ENCODE results near the gene KIR2DL4. TPM values are rescaled to one million over a fixed set of nuclear protein-coding genes. Genes with fewer than 3 reads are reported as not detected.
"Not testable (repeated sequence)": the region's sequence is repeated elsewhere in the genome, so short reads cannot be mapped to it uniquely, and the experiment has no call there.

The KIR2DL4 gene
- total and polyA plus RNA-seq, 7 donors, result 0.05 TPM; not detected in 6

DNA sequence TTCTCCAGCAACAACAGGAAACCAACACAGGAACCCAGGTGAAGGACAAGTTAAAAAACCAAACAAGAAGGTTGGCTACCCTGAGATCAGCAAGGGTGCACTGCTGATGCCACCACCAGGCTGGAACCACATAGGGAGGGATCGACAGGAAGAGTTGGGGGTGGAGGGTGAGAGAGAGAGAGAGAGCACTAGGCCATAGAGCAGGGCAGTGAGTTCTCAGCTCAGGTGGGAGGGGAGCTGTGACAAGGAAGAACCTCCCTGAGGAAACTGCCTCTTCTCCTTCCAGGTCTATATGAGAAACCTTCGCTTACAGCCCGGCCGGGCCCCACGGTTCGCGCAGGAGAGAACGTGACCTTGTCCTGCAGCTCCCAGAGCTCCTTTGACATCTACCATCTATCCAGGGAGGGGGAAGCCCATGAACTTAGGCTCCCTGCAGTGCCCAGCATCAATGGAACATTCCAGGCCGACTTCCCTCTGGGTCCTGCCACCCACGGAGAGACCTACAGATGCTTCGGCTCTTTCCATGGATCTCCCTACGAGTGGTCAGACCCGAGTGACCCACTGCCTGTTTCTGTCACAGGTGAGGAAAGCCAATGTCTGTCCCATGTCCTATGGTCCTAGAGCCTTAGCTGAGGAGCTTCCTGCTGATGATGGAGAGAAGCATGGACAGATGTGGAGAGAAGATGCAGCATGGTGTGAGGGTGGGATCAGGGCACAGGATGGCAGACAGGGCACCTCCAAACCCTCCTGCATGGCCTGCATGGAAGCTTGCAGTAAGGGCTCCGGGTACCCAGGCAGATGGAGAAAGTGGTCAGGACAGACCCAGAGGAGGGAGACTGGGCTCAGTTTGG is 2.5 kb downstream of the KIR2DL4 start:
- no peaks in the 10 kb centered on the region for H3K4me1 ChIP-seq
- no peak for DNase-seq
- 78 to 89% (median 85%) methylated on average over 14 of the region's 14 CpGs for WGBS, 3 donors

DNA sequence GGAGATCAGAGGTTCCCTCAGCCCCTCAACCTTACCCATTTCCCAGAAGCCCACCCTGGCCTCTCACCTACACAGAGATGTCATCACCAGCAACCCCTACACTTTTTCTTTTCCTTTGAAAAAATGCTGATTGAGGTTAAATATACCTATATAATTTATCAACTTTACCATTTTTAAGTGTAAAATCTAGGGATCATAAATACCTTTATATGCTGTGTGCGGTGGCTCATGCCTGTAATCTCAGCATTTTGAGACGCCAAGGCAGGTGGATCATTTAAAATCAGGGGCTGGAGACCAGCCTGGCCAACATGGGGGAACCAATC is 3.1 kb downstream of the KIR2DL4 start:
- intact Hi-C loops (cut with DNase I), result no loop called here
- Histone ChIP-seq H3K27ac (no peak overlapping the region), H3K36me3 (ENCODE audit: insufficient read depth in 1 of 2, low read depth in 1 of 2) (no peaks in the 10 kb centered on the region), H3K4me3 (no peak overlapping the region), H3K27me3 (ENCODE audit: insufficient read depth in 3 of 3, low read length in 2 of 3) (no peaks in the 10 kb centered on the region), H3K4me1 (no peaks in the 10 kb centered on the region), H3K9me3 (no peaks in the 10 kb centered on the region)
- DNase-seq, result no peak
- WGBS, 3 donors, result 62 to 78% (median 63%) methylated on average over 2 of the region's 2 CpGs
- no peak for ATAC-seq
- TF ChIP-seq, protein P1, sequence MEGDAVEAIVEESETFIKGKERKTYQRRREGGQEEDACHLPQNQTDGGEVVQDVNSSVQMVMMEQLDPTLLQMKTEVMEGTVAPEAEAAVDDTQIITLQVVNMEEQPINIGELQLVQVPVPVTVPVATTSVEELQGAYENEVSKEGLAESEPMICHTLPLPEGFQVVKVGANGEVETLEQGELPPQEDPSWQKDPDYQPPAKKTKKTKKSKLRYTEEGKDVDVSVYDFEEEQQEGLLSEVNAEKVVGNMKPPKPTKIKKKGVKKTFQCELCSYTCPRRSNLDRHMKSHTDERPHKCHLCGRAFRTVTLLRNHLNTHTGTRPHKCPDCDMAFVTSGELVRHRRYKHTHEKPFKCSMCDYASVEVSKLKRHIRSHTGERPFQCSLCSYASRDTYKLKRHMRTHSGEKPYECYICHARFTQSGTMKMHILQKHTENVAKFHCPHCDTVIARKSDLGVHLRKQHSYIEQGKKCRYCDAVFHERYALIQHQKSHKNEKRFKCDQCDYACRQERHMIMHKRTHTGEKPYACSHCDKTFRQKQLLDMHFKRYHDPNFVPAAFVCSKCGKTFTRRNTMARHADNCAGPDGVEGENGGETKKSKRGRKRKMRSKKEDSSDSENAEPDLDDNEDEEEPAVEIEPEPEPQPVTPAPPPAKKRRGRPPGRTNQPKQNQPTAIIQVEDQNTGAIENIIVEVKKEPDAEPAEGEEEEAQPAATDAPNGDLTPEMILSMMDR (IDR thresholded peaks at IDR 0.05), result no peak

More for the DNA sequence above, 2.5 kb downstream of the KIR2DL4 start:
- TF ChIP-seq, protein P1 (IDR thresholded peaks at IDR 0.05), result no peak
- H3K27me3 ChIP-seq (ENCODE audit: insufficient read depth in 3 of 3, low read length in 2 of 3), result no peaks in the 10 kb centered on the region
- H3K9me3 ChIP-seq, result no peaks in the 10 kb centered on the region
- H3K36me3 ChIP-seq (ENCODE audit: insufficient read depth in 1 of 2, low read depth in 1 of 2), result no peaks in the 10 kb centered on the region
- no peak overlapping the region for H3K4me3 ChIP-seq
- intact Hi-C loops (cut with DNase I), result no loop called here
- no peak overlapping the region for H3K27ac ChIP-seq
- no peak for ATAC-seq

DNA sequence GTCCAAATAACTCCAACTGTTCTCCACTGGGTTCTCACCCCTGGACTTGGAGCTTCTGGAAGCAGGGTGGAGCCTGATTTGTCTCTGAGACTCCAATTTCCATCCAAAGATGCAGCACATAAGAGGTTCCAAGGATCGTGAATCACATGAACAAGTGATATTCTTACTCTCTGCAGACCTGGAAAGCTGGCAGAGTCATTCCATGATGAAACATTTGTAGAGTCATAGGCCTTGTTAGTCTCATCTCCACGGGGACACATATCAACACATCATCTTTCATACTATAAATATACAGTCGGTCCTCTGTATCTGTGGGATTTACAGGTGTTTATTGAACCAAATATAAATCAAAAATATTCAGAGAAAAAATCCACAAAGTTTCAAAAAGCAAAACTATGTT is 11.2 kb downstream of the KIR2DL4 start:
- 49 to 57% (median 54%) methylated on average over 3 of the region's 3 CpGs for WGBS, 3 donors
- H3K27ac ChIP-seq; intact Hi-C loops (cut with DNase I); DNase-seq; H3K4me1 ChIP-seq; H3K36me3 ChIP-seq (ENCODE audit: insufficient read depth in 1 of 2, low read depth in 1 of 2); H3K4me3 ChIP-seq; ATAC-seq; H3K27me3 ChIP-seq (ENCODE audit: insufficient read depth in 3 of 3, low read length in 2 of 3); H3K9me3 ChIP-seq: not testable (repeated sequence)

DNA sequence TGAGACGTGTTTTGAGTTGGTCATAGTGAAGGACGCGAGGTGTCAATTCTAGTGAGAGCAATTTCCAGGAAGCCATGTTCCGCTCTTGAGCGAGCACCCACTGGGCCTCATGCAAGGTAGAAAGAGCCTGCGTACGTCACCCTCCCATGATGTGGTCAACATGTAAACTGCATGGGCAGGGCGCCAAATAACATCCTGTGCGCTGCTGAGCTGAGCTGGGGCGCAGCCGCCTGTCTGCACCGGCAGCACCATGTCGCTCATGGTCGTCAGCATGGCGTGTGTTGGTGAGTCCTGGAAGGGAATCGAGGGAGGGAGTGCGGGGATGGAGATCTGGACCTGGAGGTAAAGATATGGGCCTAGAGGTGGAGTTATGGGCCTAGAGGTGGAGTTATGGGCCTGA is 12.8 kb downstream of the KIR2DL4 start, which contains the start of gene KIR3DL1:
Gene KIR3DL1 (plus strand): TSS at position 218 of the 400 bp plus-strand sequence.
- whole genome bisulfite sequencing, 3 donors, result 82 to 93% (median 84%) methylated on average over 15 to 17 of the region's 17 CpGs
- H3K4me1 ChIP-seq; H3K4me3 ChIP-seq; ATAC-seq; H3K36me3 ChIP-seq (ENCODE audit: insufficient read depth in 1 of 2, low read depth in 1 of 2); H3K9me3 ChIP-seq; H3K27me3 ChIP-seq (ENCODE audit: insufficient read depth in 3 of 3, low read length in 2 of 3); H3K27ac ChIP-seq; intact Hi-C loops (cut with DNase I); DNase-seq: not testable (repeated sequence)

DNA sequence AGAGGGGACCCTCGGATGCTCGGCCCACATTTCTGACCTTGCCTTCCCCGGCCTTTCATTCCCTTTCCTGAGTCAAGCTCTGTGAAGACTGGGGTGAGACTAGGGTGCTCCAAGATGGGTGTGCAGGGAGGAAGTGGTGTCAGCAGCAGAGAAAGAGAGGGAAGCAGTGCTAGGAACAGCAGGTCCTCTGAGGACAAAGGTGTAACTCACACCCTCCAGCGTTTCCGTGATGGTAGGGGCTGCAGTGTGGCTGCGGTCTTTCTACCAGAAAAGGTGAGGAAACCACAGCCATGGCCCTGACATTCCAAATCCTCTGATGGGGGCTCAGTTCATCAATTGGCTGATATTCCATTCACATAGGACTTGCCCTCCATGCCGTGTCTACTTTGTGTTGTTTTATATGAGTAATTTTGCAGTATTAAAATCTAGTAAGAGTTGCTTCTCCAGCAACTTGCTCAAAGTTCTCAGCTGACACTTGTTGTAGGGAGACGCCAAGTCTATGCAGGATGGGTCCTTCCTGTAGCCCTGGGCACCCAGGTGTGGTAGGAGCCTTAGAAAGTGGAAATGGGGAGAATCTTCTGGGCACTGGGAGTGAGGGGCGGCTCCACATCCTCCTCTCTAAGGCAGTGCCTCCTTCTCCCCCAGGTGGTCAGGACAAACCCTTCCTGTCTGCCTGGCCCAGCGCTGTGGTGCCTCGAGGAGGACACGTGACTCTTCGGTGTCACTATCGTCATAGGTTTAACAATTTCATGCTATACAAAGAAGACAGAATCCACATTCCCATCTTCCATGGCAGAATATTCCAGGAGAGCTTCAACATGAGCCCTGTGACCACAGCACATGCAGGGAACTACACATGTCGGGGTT is 14.5 kb downstream of the KIR2DL4 start:
- Histone ChIP-seq H3K27ac (no peak overlapping the region), H3K4me3 (no peak overlapping the region), H3K9me3 (no peaks in the 10 kb centered on the region), H3K27me3 (ENCODE audit: insufficient read depth in 3 of 3, low read length in 2 of 3) (no peaks in the 10 kb centered on the region), H3K4me1 (no peaks in the 10 kb centered on the region), H3K36me3 (ENCODE audit: insufficient read depth in 1 of 2, low read depth in 1 of 2) (no peaks in the 10 kb centered on the region)
- no peak for DNase-seq
- no peak for ATAC-seq
- TF ChIP-seq, protein P1 (IDR thresholded peaks at IDR 0.05), result no peak
- intact Hi-C loops (cut with DNase I), result no loop called here
- WGBS, 3 donors, result 78 to 84% (median 79%) methylated on average over 15 of the region's 15 CpGs

DNA sequence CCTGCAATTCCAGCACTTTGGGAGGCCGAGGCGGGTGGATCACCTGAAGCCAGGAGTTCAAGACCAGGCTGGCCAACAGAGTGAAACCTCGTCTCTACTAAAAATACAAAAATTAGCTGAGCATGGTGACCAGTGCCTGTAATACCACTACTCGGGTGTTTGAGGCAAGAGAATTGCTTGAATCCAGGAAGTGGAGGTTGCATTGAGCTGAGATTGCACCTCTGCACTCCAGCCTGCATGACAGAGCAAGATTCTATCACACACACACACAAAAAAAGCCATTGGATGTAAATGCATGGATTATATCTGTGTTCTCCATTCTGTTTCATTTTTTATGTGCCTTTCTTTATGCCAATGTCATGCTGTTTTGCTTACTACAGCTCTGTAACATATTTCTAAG is 21.0 kb downstream of the KIR2DL4 start:
- intact Hi-C loops (cut with DNase I); ATAC-seq: not testable (repeated sequence)

DNA sequence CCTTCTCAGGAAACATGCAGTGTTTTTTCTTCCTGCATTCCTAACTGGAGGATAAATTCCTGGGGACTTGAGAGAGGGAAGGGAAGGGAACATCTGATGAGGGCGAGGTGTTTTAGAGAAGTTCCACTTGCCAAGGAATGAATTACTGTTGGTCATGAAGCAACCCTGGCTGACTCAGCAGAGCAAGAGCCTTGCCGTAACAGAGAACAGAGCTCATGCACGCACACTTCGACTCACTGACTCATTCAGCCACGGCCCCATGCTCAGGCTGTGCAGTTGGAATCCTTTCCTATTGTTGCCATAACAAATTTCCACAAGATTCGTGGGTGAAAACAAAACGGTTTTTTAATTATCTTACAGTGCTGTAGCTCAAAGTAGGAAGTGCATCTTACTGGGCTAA is 21.9 kb downstream of the KIR2DL4 start:
- H3K4me3 ChIP-seq; DNase-seq; H3K9me3 ChIP-seq; H3K36me3 ChIP-seq (ENCODE audit: insufficient read depth in 1 of 2, low read depth in 1 of 2); H3K27me3 ChIP-seq (ENCODE audit: insufficient read depth in 3 of 3, low read length in 2 of 3); intact Hi-C loops (cut with DNase I); H3K4me1 ChIP-seq; H3K27ac ChIP-seq; ATAC-seq: not testable (repeated sequence)
- WGBS, 3 donors, result 63 to 75% (median 65%) methylated on average over 6 to 7 of the region's 7 CpGs

More for the DNA sequence above, 21.0 kb downstream of the KIR2DL4 start:
- H3K27me3 ChIP-seq (ENCODE audit: insufficient read depth in 3 of 3, low read length in 2 of 3); H3K36me3 ChIP-seq (ENCODE audit: insufficient read depth in 1 of 2, low read depth in 1 of 2); DNase-seq; H3K27ac ChIP-seq; H3K4me1 ChIP-seq; H3K4me3 ChIP-seq; H3K9me3 ChIP-seq: not testable (repeated sequence)
- 57 to 64% (median 62%) methylated on average over 2 to 4 of the region's 4 CpGs for WGBS, 3 donors

DNA sequence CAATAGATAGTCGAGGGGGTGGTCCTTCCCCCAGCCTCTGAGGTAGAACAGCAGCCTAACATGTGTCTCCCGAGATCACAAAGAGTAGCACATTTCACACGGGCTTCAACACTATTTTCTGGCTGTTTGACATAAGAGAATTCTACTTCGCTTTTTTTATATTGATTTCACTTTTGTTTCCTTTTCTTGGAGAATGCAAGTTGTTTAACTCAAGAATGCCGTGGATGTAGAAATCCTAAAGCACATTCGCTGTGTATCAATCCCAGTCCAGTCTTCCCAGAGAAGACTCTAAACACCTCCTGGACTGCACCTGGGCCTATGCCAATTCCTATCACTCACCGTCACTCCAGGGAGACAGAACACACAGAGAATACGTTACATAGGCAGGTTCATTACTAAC is 24.7 kb downstream of the KIR2DL4 start:
- WGBS, 3 donors, result 68 to 74% (median 72%) methylated on average over 7 of the region's 8 CpGs
- H3K4me1 ChIP-seq; H3K9me3 ChIP-seq; H3K4me3 ChIP-seq; ATAC-seq; H3K27me3 ChIP-seq (ENCODE audit: insufficient read depth in 3 of 3, low read length in 2 of 3); intact Hi-C loops (cut with DNase I); H3K36me3 ChIP-seq (ENCODE audit: insufficient read depth in 1 of 2, low read depth in 1 of 2); DNase-seq; H3K27ac ChIP-seq: not testable (repeated sequence)
